Esophagus squamous epithelium (tissue), 5 donors: ENCODE results near the gene PPFIA4. TPM values are rescaled to one million over a fixed set of nuclear protein-coding genes. Genes with fewer than 3 reads are reported as not detected.

Source experiments
- DNase-seq: peaks from one replicate; lab custom pipeline; 2025; lab: John Stamatoyannopoulos, UW
- H3K27ac ChIP-seq, 4 donors: fragments of 200-600 bp; sonication (generic); one replicate each; pipeline ENCODE4 v1.5.1; 2016 to 2019; ENCODE audit warnings: mild to moderate bottlenecking in 1 of 4
- H3K27me3 ChIP-seq, 4 donors: fragments of 200-600 bp; sonication (generic); 1 replicate in 3 of 4; 2 replicates in 1 of 4; pipeline versions ENCODE4 v1.5.1 to v1.6.0; 2017 to 2021; ENCODE audit warnings: antibody characterized with exemption in 1 of 4
- H3K36me3 ChIP-seq, 3 donors: fragments of 200-600 bp; sonication (generic); one replicate each; pipeline ENCODE4 v1.5.1; 2016 to 2019
- H3K4me1 ChIP-seq, 3 donors: fragments of 200-600 bp; sonication (generic); one replicate each; pipeline ENCODE4 v1.5.1; 2017 to 2019
- H3K4me3 ChIP-seq, 4 donors: fragments of 200-600 bp; sonication (generic); 1 replicate in 3 of 4; 2 replicates in 1 of 4; pipeline ENCODE4 v1.5.1; 2016 to 2019; ENCODE audit warnings: mild to moderate bottlenecking in 2 of 4, moderate library complexity in 1 of 4
- H3K9me3 ChIP-seq, 3 donors: fragments of 200-600 bp; sonication (generic); one replicate each; pipeline ENCODE4 v1.5.1; 2016 to 2019
- POLR2A ChIP-seq, 4 donors: fragments of 450-650 bp; IDR thresholded peaks; one replicate each; pipeline ENCODE4 v1.6.1; 2017; ENCODE audit warnings: antibody characterized with exemption in 4 of 4, mild to moderate bottlenecking in 4 of 4, moderate library complexity in 3 of 4
- WGBS, 2 donors: methylation state at CpG; one replicate each; pipeline ENCODE4 v1.1.5; 2018; 5-methylcytosine and 5-hydroxymethylcytosine counted together
- intact Hi-C: fragments of 100-400 bp; cut with DNase I; formaldehyde crosslinking; loops from one replicate; pipeline ENCODE4 v1.15.0; 2022
- total RNA-seq, 4 donors: library from RNA; depleted of rRNA; stranded (reverse); fragments of >200 nt; gene quantifications; one replicate each; pipeline ENCODE4 v1.1.0, GENCODE V29; 2016
- TF ChIP-seq, protein P1 (sequence below), 6 experiments: fragments of 450-650 bp in 4 of 6; fragments of 200-600 bp in 2 of 6; sonication (generic) in 2 of 6; IDR thresholded peaks; one replicate each; pipeline ENCODE4 v1.5.1; 2016 to 2019; ENCODE audit warnings: antibody characterized with exemption in 6 of 6, mild to moderate bottlenecking in 4 of 6, moderate library complexity in 4 of 6
- donor health status: DM: yes; HTN: yes; CAD: no.

The PPFIA4 gene
- total RNA-seq, 4 donors from 2014 or later: 0.35 to 1.7 (median 0.93) TPM

DNA sequence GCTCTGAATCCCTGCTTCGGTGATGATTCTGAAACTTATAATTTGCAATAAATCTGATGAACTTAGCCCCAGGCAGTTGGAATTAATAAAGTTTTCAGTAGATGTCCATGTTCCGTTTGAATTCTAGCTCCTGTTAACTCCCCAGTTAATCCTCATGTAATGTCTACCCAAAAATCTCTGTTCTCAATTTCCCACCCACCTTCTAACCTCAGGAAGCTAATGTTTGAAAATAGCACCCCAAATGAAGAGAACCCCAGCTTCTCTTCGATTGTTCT is 55.9 kb downstream of the PPFIA4 start:
- H3K27ac ChIP-seq: no peak overlapping the region
- no peaks in the 10 kb centered on the region for H3K9me3 ChIP-seq
- no peak for TF ChIP-seq POLR2A (IDR thresholded peaks at IDR 0.05)
- TF ChIP-seq, protein P1, sequence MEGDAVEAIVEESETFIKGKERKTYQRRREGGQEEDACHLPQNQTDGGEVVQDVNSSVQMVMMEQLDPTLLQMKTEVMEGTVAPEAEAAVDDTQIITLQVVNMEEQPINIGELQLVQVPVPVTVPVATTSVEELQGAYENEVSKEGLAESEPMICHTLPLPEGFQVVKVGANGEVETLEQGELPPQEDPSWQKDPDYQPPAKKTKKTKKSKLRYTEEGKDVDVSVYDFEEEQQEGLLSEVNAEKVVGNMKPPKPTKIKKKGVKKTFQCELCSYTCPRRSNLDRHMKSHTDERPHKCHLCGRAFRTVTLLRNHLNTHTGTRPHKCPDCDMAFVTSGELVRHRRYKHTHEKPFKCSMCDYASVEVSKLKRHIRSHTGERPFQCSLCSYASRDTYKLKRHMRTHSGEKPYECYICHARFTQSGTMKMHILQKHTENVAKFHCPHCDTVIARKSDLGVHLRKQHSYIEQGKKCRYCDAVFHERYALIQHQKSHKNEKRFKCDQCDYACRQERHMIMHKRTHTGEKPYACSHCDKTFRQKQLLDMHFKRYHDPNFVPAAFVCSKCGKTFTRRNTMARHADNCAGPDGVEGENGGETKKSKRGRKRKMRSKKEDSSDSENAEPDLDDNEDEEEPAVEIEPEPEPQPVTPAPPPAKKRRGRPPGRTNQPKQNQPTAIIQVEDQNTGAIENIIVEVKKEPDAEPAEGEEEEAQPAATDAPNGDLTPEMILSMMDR (IDR thresholded peaks at IDR 0.05): no peak
- WGBS, 2 donors: 51 to 54% methylated on average over 3 of the region's 3 CpGs
- peaks cover 0 to 55% (median 0%) of the 10 kb centered on the region in 4 donors for H3K27me3 ChIP-seq
- no peaks in the 10 kb centered on the region for H3K36me3 ChIP-seq
- intact Hi-C loops: no loop called here
- no peaks in the 10 kb centered on the region for H3K4me1 ChIP-seq
- DNase-seq: no peak
- H3K4me3 ChIP-seq: no peak overlapping the region

DNA sequence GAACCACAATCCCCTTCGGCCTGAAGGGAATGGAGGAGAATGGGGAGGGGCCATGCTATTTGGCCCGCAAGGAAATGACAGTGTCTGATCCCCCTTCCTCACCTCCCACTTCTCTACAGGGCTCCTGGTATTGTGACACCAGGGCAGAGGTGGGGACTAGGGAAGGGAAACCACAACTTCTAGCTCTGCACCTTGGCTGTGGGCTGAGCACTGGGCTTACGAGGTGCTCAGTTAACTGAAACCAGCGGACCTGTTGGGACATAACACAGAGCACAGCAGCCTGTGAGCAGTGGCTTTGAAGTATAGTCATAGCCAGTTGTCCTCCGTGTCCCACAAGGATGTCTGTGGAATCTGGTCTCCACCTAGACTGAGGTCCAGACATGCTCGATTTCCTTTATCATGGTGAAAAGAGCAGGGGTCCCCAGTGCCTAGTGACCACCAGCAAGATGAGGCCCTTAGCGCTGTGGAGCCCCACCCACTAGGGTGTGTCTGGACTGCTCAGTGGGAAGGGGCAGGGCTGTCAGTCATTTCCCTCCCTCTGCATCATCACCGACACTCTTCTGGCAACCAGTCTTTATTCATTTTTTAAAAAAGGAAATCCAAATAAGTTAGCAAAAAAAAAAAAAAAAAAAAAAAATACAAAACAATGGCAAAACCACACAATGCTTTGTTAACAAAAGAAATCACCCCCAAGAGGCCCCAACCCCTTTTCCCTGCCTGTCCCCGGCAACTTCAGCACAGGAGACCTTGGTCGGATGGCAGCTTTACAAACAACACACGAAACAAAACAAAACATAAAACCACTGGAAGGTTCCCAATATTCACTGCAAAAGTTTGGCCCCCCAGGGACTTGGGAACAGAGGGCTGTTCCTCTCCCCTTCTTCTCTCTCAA is 56.5 kb downstream of the PPFIA4 start:
- intact Hi-C loops: no loop called here
- H3K9me3 ChIP-seq: no peaks in the 10 kb centered on the region
- DNase-seq: no peak
- no peak overlapping the region for H3K4me3 ChIP-seq
- TF ChIP-seq, protein P1 (IDR thresholded peaks at IDR 0.05): no peak
- no peak for TF ChIP-seq POLR2A (IDR thresholded peaks at IDR 0.05)
- no peak overlapping the region for H3K27ac ChIP-seq
- no peaks in the 10 kb centered on the region for H3K4me1 ChIP-seq
- peaks cover 0 to 49% (median 0%) of the 10 kb centered on the region in 4 donors for H3K27me3 ChIP-seq
- WGBS, 2 donors: 46 to 67% methylated on average over 8 to 9 of the region's 11 CpGs
- no peaks in the 10 kb centered on the region for H3K36me3 ChIP-seq

DNA sequence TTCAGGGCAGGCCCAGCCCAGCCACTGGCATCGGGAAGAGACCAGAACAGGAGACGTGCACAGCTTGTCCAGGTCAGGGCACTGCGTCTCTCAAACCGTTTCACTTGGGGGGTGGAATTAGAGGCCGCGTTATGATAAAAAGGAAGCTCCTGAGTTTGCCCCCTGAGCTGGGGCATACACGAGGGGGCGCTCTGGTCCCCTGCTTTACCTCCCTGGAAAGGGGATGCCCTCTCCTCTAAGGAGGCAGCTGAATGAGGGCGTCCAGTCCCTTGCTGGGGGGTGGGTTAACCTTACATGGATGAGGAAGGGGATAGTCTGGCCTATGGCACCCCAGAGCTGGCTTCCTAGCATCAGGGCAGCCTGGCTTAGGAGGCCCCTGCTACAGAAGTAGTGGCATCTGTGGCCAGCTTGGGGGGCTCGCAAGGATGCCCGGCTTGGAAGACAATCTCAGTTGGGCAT is 57.2 kb downstream of the PPFIA4 start:
- Histone ChIP-seq H3K27me3 (peaks cover 0 to 44% (median 0%) of the 10 kb centered on the region in 4 donors), H3K4me3 (no peak overlapping the region), H3K9me3 (no peaks in the 10 kb centered on the region), H3K4me1 (no peaks in the 10 kb centered on the region), H3K36me3 (no peaks in the 10 kb centered on the region), H3K27ac (no peak overlapping the region)
- DNase-seq: no peak
- WGBS, 2 donors: 70 to 88% methylated on average over 4 to 8 of the region's 11 CpGs
- intact Hi-C loops: no loop called here
- TF ChIP-seq, protein P1 (IDR thresholded peaks at IDR 0.05): no peak
- no peak for TF ChIP-seq POLR2A (IDR thresholded peaks at IDR 0.05)

DNA sequence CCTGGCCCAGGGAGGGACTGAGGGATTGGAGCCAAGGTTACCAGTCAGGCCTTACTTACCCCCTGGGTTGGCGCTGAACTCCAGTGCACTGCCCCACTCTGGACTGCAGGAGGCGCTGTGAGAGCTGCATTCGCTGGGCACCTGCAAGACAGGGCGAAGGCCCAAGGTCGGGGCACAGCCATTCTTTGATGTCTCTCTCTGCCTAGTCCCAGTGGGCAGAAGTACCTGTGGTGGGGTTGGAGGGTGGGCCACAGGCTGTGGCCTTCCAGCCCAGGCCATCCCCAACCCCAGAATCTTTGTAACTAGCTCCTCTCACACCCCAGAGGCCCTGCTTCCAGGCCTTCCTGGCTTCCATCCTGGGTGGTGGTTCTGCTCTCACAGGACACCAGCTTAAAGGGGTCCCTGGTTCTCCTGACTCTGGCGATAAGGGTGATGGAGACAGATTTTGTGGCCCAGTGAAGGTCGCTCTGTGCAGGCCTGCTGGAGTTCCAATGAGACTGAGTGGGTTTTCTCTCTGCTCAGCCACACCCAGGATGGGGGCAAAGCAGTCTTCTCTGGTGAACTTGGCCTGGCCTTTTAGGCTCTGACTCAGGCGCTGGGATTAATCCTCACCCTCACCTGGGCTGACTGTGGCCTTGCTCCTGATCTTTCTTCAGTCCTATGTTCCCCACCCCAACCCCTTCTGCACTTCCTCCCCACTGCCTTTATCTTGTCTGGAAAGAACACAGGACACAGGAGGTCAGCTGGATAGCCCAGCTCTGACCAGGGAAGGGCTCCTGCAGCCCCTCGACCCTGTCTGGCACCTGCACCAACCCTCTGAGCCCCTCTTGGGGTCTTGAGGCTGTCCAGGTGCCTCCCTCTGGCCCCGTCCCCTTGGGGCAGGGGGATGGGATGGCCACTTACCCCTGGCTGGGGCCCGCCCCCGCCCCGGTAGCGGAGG is 58.6 kb downstream of the PPFIA4 start:
- WGBS, 2 donors: 67 to 83% methylated on average over 3 to 6 of the region's 14 CpGs
- Histone ChIP-seq H3K36me3 (no peaks in the 10 kb centered on the region), H3K27me3 (peaks cover 0 to 47% (median 0%) of the 10 kb centered on the region in 4 donors), H3K4me3 (no peak overlapping the region), H3K4me1 (no peaks in the 10 kb centered on the region), H3K27ac (no peak overlapping the region), H3K9me3 (no peaks in the 10 kb centered on the region)
- TF ChIP-seq, protein P1 (IDR thresholded peaks at IDR 0.05): peak in 1 of 6 experiments; percentile 54
- TF ChIP-seq POLR2A (IDR thresholded peaks at IDR 0.05): no peak
- no peak for DNase-seq
- intact Hi-C loops: no loop called here
